Erythroblast (primary cell): ENCODE measurements around the gene CHD5.
A peak's percentile ranks its signal among the peaks of the same experiment; 100 is the strongest.

Experiments used
- DNase-seq, 2 experiments: peaks; one replicate each; lab custom pipeline; 2025; lab: John Stamatoyannopoulos, UW
- GATA1 ChIP-seq: IDR thresholded peaks from 2 replicates; pipeline ENCODE4 v1.6.1; 2011; ENCODE audit warnings: low read depth, mild to moderate bottlenecking, control low read depth, low read length, moderate library complexity
- POLR2A ChIP-seq: IDR thresholded peaks from 2 replicates; pipeline ENCODE4 v1.6.1; 2011; ENCODE audit warnings: mild to moderate bottlenecking, low read length

CHD5 gene

GRCh38 chr1:6121651-6122370 is 58.3 kb downstream of the CHD5 start:
- TF ChIP-seq GATA1 (no peak), POLR2A (no peak)
- DNase-seq, result no peak

- DNase-seq, result no peak
- no peak for TF ChIP-seq GATA1
- TF ChIP-seq POLR2A, result no peak
Measured at GRCh38 chr1:6121021-6121421, 59.1 kb downstream of the CHD5 start.

GRCh38 chr1:6118415-6118814 is 61.7 kb downstream of the CHD5 start:
- TF ChIP-seq GATA1, result no peak
- TF ChIP-seq POLR2A, result no peak
- no peak for DNase-seq

- TF ChIP-seq POLR2A (no peak), GATA1 (no peak)
- DNase-seq, result no peak
Measured at GRCh38 chr1:6117624-6118023, 62.5 kb downstream of the CHD5 start.

GRCh38 chr1:6117064-6117463 is 63.1 kb downstream of the CHD5 start:
- no peak for TF ChIP-seq POLR2A
- TF ChIP-seq GATA1, result no peak
- no peak for DNase-seq

- TF ChIP-seq GATA1 (no peak), POLR2A (no peak)
- no peak for DNase-seq
Measured at GRCh38 chr1:6116137-6116536, 64.0 kb downstream of the CHD5 start.

- no peak for DNase-seq
- TF ChIP-seq POLR2A (no peak), GATA1 (no peak)
Measured at GRCh38 chr1:6113745-6114144, 66.4 kb downstream of the CHD5 start.

GRCh38 chr1:6113116-6113515 is 67.0 kb downstream of the CHD5 start:
- no peak for DNase-seq
- TF ChIP-seq GATA1, result no peak
- TF ChIP-seq POLR2A, result no peak

GRCh38 chr1:6112690-6113005 is 67.5 kb downstream of the CHD5 start:
- TF ChIP-seq POLR2A (no peak), GATA1 (no peak)
- DNase-seq, result no peak

GRCh38 chr1:6111991-6112689 is 68.0 kb downstream of the CHD5 start:
- no peak for TF ChIP-seq GATA1
- TF ChIP-seq POLR2A, result no peak
- DNase-seq, result no peak

- TF ChIP-seq POLR2A (no peak), GATA1 (no peak)
- no peak for DNase-seq
Measured at GRCh38 chr1:6111571-6111970, 68.5 kb downstream of the CHD5 start.

GRCh38 chr1:6110326-6110725 is 69.8 kb downstream of the CHD5 start:
- TF ChIP-seq POLR2A, result no peak
- TF ChIP-seq GATA1, result no peak
- DNase-seq, result no peak

GRCh38 chr1:6109688-6110087 is 70.4 kb downstream of the CHD5 start:
- TF ChIP-seq POLR2A (no peak), GATA1 (no peak)
- DNase-seq, result no peak

GRCh38 chr1:6108937-6109614 is 71.0 kb downstream of the CHD5 start:
- DNase-seq, result peak; percentile 38 to 42
- no peak for TF ChIP-seq GATA1
- TF ChIP-seq POLR2A, result no peak
